ENCODE measurements around the gene C16orf95.
"Not testable (repeated sequence)": the region's sequence is repeated elsewhere in the genome, so short reads cannot be mapped to it uniquely, and the experiment has no call there.

The C16orf95 gene

DNA sequence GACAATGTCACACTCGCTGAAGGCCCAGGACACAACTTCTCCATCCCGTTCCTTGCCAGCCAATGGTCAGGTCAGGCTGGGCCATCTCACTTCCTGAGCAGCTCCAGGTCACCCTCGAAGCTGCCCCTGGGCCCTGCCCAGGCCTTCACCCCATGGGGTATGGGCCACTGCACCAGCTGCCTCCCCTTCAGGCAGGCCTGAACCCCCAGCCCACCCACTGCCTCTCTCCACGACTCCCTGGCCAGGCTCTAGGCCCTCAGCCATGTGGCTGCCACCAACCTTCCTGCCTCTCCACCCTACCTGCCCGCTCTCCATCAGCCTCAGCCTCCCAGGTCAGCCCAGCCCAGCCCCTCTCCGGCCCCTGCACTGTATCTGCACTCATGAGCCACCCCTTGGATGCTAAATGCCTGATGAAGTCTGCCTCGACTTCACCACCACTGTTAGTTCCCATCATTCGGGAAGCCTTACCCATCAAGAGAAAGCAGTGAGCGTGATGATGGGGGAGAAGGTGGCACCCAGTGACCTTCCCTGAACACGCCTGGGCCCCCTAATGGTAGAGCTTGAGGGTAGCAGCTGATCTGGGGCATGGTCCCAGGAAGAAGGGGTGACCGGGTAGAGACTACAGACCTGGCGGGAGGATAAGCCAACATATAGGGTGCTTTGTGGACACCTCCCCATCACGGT is 30.9 kb upstream of the C16orf95 start:
- no peak overlapping the region for H3K27ac ChIP-seq
- no peak for DNase-seq (ENCODE audit: low read depth, low spot score)

DNA sequence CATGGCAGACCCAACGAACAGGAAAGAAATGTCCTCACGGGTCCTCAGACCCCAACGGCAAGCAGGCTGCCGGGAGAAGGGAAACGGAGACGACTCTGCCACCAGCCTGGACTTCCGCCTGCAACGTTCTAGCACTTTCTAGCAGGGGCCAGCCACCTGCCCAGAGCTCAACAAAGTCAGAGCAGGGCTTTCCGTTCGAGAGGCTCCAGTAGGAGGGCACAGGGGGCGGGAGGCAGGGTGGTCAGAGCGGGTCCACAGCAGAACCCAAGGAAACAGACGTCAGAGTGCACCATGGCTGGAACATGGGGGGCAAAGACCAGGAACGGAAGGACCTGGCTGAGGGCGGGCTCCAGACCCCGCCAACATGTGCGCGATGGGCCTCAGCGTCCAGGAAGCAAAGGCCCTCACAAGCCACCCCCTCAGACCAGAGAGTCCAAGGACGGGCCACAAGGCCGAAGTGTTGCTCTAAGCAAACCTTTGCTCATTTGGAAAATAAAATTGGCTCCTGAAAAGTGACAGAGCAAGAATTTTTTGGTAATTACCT is 29.4 kb upstream of the C16orf95 start:
- H3K27ac ChIP-seq, result no peak overlapping the region
- DNase-seq (ENCODE audit: low read depth, low spot score), result no peak

DNA sequence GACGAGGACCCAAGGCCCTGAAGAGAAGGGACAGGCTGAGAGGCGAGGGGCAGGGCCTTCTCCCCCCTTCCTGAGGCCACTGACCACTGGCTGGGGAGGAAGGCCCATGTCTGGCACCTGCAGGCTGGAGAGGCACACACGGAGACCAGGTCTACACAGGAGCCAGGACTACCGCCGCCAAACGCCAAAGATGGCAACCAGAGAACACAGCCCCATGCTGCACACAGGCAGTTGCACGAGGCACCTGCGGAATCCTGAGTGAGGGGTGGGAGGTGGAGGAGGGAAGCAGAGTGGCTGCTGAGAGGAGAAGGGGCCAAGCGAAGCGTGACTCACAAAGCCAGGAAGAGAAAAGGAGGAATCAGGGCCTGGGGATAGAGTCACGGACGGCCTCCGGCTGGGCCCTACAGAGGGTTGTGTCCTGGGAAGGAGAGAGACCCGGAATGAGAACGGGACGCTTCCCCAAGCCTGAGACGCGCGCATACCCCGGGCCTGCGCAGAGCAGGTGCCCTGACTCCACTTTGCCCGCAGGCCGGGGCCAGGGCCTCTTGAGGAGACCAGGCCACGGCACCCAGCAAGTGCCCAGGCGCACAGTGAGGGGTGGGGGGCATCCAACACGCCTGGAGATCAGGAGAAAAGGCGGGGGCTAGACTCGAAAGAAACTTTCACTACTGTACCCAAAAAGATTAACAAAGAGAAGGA is 28.7 kb upstream of the C16orf95 start:
- no peak overlapping the region for H3K27ac ChIP-seq
- no peak for DNase-seq (ENCODE audit: low read depth, low spot score)

DNA sequence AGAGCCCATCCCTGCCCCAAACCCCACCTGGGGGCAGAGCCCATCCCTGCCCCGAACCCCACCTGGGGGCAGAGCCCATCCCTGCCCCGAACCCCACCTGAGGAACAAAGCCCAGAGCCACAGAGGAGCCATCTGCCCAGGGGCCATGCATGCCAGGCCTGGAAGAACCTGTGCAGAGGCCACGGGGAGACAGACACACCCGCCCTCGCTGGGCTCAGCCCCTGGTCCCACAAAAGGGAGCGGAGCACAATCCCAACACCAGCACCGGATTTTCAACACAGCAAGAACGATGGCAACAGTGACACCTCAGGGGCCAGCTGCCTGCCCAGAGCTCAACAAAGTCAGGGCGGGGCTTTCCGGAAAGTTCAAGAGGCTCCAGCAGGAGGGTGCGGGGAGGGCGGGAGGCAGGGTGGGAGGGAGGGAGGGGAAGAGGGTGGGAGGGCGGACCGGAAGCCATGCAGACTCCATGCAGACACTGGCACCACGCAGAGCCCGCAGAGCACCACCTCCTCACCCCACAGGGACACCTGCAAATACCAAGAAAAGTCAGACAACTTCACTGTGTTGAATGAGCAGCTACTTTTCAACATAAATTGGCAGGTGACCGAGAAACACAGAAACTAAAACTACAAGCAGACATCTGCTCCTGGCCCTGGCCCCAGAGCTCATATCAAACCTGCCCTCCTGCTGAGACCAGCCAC is 27.9 kb upstream of the C16orf95 start:
- H3K27ac ChIP-seq, result no peak overlapping the region
- no peak for DNase-seq (ENCODE audit: low read depth, low spot score)

DNA sequence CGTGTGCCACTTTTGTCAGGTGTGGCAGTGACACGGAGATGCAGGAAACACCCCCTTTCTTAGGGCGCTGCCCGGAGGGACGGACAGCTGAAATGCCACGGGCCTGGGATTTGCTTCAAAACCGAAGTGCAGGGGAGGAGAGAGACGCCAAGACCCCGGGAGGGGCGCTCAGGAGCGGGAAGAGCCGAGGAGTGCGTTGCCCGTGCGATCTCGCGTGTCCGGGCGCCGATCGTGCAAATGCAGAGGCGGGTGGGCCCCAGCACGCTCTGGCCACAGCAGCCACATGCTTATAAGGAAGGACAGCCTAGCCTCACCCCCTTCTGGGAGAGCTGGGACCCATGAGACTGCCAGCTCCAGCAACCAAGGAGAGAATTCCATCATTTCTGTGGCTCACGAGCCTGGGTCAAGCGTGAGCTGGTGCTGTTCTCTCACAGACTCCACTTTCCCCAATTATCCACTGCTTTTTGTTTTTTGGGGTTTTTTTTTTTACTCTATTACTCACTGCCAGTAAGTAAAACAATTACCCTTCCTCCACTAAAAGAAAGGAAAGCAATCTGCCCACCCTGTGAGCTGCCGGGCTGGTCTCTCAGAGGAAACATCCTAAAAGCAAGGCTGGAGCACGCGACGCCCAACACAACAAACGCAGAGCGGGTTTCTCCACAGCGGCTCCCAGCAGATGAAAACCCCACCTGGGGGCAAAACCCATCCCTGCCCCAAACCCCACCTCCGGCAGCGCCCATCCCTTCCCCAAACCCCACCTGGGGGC is 27.2 kb upstream of the C16orf95 start:
- no peak for DNase-seq (ENCODE audit: low read depth, low spot score)
- no peak overlapping the region for H3K27ac ChIP-seq

DNA sequence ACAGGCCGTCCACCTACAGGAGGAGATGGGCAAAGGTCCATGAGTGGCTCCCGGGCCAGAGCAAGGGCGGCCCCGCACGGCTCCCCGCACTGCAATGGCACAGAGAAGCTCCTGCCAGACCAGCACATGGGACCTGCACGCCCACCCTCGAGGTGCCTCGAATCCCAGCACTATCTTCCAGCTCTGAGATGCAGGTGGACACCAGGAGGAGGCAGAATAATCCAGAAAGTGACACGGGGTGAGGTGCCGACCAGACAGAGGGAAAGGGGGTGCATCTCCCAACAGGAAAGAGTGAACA is 26.5 kb upstream of the C16orf95 start:
- DNase-seq (ENCODE audit: low read depth, low spot score), result no peak
- H3K27ac ChIP-seq, result no peak overlapping the region

DNA sequence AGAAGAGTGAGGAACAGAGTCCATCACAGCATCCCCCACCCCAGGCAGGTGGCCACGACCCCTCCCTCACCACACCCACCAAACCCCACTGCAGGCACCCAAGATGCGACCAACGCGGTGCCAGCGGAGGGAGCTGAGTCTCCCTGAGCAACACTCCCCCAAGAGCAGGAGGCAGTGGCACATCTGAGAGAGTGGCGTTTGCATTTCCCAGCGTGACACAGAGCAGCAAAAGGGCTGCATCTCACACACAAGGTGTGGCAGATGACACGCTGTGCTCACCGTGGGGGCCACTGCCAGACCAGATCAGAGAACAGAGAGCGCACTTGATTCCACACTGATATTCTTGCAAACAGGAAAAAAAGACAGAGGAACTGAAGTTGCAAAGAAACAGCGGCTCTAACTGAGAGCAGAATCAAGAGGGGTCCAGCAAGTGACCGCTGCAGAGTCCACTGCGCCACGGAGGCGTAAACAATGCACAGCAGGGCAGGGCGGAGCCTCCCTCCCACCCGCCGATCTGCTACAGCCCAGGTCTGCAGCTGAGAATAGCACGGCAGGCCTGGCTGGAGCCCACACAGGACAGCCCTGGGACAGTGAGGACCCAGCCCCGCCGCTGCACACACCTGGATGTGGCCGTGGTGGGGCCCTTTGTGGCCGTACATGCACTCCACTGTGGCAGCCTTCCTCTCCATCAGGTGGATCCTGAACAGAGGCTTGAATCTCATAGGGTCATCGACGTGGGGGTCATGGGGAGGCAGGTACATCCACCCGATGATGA is 26.0 kb upstream of the C16orf95 start:
- H3K27ac ChIP-seq, result no peak overlapping the region
- DNase-seq (ENCODE audit: low read depth, low spot score), result no peak

DNA sequence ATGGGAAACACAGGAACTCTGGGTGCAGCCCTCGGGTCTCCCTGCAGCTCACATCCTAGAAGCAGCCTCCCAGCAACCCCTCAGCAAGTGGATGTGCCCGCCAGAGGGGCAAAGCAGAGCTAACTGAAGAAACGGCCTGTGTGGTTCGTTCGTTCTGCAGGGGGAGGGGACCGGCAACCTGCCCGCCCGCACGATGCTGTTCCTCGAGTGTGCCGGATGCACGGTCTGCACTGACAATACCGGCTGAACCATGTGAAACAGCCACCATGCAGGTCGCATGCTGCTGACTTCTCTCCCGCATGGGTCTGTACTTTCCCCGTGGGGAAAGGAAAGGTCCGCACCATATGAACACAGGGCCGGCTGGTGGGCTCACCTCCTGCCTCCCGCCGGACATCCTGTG is 25.3 kb upstream of the C16orf95 start:
- no peak overlapping the region for H3K27ac ChIP-seq
- no peak for DNase-seq (ENCODE audit: low read depth, low spot score)

DNA sequence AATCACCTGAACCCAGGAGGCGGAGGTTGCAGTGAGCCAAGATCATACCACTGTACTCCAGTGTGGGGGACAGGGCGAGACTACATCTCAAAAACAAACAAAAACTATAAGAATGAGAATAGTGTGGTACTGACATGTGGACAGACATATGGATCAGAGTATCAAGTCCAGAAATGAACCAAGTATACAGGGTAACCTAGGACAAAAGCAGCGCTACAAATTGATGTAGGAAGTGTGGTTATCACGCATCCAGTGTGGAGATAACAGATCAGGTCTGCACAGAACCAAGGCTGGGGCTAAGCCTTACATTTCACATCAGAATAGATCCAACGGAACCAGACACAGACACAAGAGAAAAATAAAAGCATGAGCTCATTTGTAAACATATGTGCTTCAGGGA is 23.0 kb upstream of the C16orf95 start:
- no peak overlapping the region for H3K27ac ChIP-seq
- DNase-seq (ENCODE audit: low read depth, low spot score), result no peak

DNA sequence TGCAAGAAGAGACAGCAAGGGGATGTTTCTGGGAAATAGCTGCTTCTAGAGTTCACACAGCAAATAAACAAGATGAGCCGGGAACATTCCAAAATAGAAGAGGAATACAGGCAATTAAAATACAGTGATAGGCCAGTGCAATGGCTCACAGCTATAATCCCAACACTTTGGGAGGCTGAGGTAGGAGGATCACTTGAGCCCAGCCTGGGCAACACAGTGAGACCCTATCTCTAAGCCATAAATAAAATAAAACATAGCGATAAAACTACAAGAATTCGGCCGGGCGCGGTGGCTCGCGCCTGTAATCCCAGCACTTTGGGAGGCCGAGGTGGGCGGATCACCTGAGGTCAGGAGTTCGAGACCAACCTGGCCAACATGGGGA is 22.5 kb upstream of the C16orf95 start:
- not testable (repeated sequence) for H3K27ac ChIP-seq; DNase-seq (ENCODE audit: low read depth, low spot score)

DNA sequence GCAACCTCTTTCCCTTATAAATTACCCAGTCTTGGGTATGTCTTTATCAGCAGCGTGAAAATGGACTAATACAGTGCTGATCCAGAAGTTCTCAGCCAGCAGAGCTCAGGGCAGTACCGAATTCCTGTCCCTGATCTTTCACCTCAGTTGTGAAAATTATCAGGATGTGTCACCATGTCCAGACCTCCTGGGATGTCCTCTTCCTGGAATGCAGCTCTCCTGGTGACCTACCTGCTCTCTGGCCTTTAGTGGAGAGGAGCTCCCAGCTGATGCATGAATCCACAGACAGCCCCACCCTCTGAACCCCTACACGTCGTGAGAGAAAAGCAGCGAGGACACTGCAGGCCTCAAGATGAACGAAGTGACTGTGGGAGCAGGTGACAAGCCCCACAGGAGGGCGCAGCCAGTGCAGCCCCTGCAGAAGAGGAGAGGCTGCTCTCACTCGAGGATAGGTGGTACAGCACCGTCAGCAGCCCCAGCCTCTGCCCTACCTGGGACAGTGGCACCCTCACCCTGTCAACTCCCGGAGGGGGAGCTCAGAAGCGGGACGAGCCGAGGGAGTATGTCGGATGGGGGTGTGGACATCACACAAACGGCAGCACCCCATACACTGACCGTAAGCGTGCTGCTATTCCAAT is 22.0 kb upstream of the C16orf95 start:
- no peak overlapping the region for H3K27ac ChIP-seq
- no peak for DNase-seq (ENCODE audit: low read depth, low spot score)

DNA sequence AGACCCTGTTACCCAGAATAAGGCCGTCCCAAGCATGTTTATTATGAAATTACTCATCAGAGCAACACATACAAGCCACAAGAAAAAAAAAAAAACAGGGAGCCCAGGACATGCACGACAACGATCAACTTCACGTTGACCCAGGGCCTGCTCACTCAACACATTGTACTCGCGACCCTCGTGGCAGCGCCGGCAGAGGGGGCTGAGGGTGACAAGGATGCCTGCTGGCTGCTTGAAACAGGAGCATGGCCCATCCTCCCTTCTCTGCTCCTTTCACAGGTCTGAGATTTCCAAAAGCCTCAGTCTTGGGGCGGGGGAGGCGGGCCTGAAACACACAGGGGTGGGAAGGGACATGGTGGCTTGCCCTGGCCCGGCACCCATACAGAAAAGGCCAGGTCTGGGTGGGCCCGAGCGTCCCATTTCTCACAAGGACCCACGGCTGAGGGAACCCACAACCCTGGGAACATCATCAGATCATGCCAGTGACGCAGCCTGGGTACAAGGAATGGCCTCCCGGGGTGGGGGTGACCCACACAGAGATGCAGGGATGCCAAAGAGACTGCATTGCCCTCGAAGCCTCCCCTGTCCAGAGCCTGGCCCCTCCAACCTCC is 21.1 kb upstream of the C16orf95 start:
- no peak for DNase-seq (ENCODE audit: low read depth, low spot score)
- no peak overlapping the region for H3K27ac ChIP-seq

DNA sequence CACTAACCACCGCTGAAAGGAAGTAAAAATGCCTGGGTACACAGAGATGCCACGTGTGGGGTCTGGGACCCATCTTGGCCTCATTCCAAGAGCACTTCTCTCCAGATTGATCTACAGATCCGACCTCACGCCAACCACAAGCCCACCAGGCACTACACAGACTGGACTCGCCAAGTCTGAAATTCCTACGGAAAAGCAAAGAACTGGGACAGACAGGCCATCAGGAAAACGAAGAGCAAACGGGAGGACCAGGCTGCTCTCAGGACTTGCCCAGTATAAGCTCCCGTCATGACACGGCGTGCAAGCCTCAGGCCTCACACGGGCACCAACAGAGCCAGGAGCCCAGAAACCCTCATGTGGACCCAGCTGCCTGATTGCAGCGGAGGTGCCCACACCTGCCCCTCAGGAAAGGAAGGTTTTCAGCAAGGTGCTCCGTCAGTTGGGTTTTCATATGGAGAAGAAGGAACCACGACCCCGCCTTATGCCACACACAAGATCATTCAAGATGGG is 20.1 kb upstream of the C16orf95 start:
- H3K27ac ChIP-seq, result no peak overlapping the region

DNA sequence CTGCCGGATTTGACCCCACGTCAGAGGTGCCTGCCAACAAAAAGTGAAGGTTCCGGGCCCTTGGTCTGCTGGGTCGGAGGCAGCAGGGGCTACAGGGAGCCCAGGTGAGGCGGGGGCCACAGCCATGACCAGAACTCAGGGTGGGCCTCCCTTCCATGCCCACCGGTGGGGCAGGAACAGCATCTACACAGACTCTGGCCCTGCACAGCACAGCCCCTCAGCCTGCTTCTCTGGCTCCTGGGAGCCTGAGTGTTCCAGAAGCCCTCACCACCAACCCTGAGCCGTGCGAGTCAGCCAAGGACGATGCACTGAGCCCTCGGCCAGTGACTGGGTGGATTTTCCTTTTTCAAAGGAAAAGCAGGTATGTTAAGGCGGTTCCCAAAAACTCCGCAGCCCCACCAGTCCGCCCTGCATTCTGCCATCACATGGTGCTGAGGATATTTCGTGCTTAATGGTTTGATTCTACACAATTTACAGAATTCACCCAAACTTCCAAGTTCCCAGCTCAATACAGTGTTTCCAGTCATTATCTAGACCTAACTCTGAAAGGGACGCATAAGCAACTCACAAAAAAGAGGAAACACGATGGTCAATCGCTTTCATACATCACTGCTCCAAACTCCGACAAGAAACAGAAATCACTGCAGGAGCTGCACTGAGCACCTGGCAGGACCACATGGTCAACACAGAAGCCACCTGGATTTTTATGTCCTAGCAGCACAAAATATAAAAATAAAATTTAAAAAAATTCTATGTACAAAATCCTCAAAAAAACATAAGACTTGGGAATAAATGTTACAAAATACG is 19.4 kb upstream of the C16orf95 start:
- no peak overlapping the region for H3K27ac ChIP-seq
- DNase-seq (ENCODE audit: low read depth, low spot score), result no peak

More for the DNA sequence above, 20.1 kb upstream of the C16orf95 start:
- no peak for DNase-seq (ENCODE audit: low read depth, low spot score)

DNA sequence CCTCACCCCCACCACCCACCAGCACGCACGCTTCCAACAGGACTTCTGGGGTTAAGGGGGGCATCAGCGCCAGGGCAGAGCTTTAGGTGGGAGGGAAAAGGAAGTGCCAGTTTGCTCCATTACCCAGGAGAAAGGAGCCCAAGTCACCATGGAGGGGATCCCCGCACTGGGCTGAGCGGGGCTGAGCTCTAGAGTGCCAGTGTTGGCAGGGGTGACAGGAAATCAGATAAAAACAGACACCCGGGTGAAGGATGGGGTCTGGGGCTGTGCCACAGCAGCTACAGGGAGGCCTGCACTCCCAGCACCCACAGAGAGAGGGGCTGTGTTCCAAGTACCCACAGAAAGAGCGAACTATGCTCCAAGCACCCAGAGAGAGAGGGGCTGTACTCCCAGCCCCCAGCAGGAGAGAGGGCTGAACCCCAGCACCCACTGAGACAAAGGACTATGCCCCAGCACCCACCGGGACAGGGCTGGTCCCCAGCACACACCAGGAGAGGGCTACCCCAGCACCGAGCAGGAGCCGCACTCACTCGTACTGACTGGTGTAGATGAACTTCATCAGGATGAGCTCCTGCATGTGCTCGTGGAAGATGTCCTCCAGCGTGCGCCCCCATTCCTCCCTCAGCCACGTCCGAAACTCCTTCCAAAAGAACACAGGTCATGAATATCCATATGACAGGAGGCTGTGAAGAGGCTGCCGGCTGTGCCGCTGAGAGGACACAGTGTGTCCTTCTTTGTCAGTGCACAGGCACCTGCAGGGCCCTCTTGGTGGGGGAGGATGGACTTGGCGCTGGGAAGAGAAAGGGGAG is 18.6 kb upstream of the C16orf95 start:
- DNase-seq (ENCODE audit: low read depth, low spot score), result no peak
- H3K27ac ChIP-seq, result no peak overlapping the region

DNA sequence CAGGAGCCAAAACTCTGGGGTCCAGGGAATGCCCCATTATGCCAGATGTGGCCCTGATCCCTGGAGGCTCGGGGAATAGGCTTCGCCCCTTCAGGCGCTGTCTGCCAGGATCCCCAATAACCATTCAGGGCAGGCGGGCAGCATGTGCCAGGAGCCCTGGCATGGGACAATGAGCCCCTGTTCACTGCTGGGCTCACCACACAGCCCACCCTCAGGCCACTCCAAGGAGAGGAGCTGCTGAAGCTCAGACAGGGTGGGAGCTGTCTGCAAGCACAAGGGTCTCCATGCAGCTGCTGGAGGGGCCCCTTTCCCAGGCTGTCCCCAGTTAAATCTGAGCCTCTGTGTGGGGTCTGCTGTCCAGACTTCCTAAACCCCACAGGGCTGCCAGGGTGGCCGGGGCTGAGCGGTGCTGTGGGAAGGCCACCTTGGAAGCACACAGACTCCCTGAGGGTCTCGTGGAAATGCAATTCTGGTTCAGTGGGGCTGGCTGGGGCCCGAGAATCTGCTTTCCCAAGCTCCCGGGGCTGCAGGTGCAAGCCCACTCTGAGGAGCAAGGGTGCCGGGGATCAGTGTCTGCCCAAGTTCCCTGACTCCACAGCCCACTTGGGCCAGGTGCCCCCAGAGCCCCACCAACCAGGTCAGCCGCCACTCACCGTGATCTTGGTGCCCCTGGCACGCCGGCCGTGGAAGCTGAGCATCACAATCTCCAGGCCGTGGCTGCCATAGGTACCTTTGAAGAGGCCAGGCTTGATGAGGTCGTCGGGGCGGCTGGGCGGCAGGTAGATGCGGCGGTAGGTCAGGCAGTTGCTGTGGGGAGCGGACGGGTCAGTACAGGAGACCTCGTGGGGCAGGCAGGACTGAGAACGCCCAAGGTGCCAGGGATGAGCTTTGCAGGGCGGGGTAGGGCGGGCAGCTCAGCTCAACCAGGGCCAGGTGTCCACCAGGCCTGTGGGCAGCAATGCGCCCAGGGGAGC is 17.7 kb upstream of the C16orf95 start:
- no peak overlapping the region for H3K27ac ChIP-seq

More for the DNA sequence above, 17.7 kb upstream of the C16orf95 start:
- no peak for DNase-seq (ENCODE audit: low read depth, low spot score)
